Fibroblast of peridontal ligament (primary cell): ENCODE results near the gene SH3PXD2B.

Experiments used
- DNase-seq: peaks from one replicate; pipeline ENCODE4 v3.0.0-alpha.2; 2010; ENCODE audit errors: extremely low read depth

The SH3PXD2B gene

GRCh38 chr5:172436879-172437369, 17.4 kb downstream of the SH3PXD2B start:
- no peak for DNase-seq

GRCh38 chr5:172436078-172436878, 18.0 kb downstream of the SH3PXD2B start:
- DNase-seq = no peak

GRCh38 chr5:172435362-172436077, 18.8 kb downstream of the SH3PXD2B start:
- no peak for DNase-seq

GRCh38 chr5:172434251-172434650, 20.1 kb downstream of the SH3PXD2B start:
- no peak for DNase-seq

- no peak for DNase-seq
Observed at GRCh38 chr5:172433513-172433912, 20.8 kb downstream of the SH3PXD2B start.

DNA sequence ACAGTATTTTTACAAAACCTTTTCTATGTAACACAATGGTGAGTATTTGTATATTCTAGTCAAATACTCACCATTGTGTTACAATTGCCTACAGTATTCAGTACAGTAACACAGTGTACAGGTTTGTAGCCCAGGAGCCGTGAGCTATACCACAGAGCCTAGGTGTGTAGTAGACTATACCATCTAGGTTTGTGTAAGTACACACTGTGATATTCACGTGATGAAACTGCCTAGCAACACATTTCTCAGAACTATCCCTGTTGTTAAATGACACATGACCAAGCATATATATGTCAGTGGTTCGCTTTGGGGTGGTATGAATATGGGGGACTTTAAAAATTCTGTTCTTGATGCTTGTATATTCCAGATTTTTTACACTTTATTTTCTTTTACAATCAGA, 21.3 kb downstream of the SH3PXD2B start:
- no peak for DNase-seq

GRCh38 chr5:172430354-172430753, 24.0 kb downstream of the SH3PXD2B start:
- DNase-seq = no peak

GRCh38 chr5:172429201-172429940, 25.0 kb downstream of the SH3PXD2B start:
- peak; percentile 97 for DNase-seq

DNA sequence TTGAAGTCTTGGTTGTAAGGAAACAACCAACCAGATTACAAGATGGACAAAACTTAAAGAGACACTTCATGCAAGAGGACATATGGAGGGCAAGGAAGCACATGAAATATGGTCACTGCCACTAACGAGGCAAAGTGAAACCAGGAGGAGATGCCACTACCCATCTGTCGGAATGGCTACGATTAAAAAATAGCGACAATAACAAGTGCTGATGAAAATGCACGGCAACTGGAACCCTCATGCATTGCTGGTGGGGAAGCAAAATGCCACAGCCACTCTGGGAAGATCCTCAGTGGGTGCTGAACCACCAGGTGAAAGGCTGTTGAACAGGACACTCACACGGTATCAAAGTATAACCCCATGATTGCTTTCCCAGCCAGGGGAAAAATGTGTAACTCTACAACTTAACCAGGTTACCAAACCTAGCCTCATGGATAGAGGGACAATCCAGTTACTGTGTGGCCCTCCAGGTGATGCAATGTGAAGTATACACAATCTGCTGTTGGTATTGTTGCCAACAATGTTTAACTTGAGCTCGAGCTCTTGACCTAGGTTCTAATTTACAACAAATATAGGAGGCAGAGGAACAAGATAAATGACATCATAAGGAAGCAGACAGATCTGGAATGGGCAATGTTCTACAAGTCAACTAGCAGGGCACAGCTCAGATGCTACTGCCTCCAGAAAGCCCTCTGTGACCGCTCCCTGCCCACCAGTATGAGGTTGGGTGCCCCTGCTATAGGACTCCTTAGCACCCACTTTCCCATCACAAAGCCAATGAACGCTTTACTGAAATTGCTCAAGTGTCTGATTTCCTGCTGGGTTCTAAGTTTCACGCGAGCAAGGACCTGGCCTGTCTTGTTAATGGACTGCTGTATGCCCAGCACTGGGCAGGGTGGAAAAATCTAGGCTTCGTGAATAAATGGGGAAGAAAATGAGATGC, 25.8 kb downstream of the SH3PXD2B start:
- no peak for DNase-seq

DNA sequence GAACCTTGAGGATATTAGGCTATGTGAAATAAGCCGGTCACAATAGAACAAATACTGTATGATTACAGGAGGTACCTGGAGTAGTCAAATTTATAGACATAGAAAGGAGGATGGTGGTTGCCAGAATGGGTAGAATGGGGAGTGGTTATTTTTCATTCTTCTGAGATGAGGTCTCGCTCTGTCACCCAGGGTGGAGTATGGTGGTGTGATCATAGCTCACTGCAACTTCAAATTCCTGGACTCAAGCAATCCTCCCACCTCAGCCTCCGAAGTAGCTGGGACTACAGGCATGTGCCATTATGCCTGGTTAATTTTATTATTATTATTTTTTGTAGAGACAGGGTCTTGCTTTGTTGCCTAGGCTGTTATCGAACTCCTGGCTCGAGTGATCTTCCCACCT, 27.1 kb downstream of the SH3PXD2B start:
- DNase-seq = no peak

GRCh38 chr5:172426086-172426485, 28.2 kb downstream of the SH3PXD2B start:
- no peak for DNase-seq

GRCh38 chr5:172425402-172425801, 28.9 kb downstream of the SH3PXD2B start:
- DNase-seq = no peak

GRCh38 chr5:172424808-172425207, 29.5 kb downstream of the SH3PXD2B start:
- no peak for DNase-seq

GRCh38 chr5:172424111-172424490, 30.2 kb downstream of the SH3PXD2B start:
- DNase-seq = no peak

- no peak for DNase-seq
Observed at GRCh38 chr5:172423379-172424110, 30.8 kb downstream of the SH3PXD2B start.

DNA sequence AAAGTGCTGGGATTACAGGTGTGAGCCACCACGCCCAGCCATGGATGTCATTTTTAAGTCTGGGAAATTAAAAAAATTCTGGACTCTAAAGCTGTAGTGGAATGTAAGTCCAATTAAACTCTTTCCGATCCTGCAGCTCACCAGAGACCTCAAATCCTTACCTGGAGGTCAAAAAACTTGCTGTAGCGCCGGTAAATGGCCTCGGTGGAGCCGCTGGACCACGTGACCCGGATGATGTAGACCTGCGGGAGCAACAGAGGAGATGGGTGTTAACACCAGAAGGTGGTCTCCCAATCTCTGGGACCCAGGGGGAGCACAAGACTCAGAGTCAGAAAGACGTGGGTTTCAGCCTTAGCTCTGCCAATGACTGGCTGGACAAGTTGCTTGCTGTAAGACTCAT, 32.1 kb downstream of the SH3PXD2B start:
- no peak for DNase-seq

DNA sequence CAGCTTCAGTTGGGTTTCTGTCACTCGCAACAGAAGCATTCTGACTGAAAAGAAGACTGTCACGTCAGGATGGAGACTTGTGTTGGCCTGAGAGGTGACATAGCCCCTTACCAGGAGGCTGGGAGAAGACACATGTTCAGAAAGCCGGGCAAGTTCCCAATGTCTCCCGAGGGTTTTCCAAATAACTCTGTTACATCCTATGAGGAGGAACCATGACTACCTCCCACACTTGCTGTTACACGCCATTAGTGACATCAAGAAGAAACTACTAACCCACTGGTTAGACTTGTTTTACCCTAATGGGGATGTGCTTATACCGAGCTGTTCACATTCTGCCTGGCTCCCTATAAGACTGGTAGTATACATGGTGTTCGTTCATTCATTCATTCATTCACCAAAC, 33.3 kb downstream of the SH3PXD2B start:
- DNase-seq = no peak

- peak; percentile 98 for DNase-seq
Observed at GRCh38 chr5:172420235-172420939, 33.9 kb downstream of the SH3PXD2B start.

DNA sequence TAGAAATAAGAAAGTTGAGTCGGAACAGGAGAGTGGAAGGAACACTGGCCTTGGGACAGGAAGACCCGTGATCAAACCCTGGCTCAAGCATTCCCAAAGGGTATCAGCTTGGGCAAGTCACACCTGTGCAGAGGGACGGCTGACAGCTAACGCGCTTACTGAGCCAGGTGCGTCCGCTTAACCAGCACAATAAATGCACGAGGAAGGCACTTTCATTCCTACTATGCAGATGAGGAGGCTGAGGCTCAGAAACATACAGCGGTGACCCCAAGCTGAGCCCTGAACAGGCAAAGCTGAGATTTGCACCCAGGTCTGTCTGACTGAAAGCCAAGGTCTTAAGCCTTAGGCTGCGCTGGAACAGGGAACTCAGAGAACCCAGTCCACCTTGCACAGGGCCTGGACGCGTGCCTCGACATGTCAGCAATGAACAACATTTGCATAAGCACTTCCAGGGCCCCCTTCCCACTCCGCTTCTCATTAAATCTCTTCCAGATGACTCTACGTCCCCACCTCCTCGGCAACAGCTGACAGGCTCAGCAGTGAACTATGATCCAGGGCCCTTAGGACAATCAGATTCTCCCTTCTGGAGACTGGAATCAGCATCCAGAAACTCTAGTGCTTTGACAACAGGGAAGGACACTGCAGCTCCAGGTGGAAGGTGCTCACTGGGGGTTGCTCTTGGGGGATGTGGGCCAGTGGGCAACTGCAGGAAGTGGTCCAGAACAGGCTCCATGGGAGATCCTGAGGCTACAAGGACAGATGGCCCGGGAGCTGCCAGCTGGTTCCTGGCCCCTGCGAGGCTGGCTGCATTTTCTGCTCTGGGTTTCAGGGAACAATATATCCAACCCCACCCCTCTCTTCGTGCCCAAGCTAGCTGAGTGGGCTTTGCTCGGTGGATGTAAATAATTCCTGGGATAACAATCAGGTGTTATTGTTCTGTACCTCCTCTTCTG, 35.2 kb downstream of the SH3PXD2B start:
- no peak for DNase-seq
